ENCODE data around the gene LUC7L3. TPM values are rescaled to one million over a fixed set of nuclear protein-coding genes. Genes with fewer than 3 reads are reported as not detected.
A peak's percentile ranks its signal among the peaks of the same experiment; 100 is the strongest.

The LUC7L3 gene
- total RNA-seq, 2 experiments from 2014 or later = 116 to 126 TPM

DNA sequence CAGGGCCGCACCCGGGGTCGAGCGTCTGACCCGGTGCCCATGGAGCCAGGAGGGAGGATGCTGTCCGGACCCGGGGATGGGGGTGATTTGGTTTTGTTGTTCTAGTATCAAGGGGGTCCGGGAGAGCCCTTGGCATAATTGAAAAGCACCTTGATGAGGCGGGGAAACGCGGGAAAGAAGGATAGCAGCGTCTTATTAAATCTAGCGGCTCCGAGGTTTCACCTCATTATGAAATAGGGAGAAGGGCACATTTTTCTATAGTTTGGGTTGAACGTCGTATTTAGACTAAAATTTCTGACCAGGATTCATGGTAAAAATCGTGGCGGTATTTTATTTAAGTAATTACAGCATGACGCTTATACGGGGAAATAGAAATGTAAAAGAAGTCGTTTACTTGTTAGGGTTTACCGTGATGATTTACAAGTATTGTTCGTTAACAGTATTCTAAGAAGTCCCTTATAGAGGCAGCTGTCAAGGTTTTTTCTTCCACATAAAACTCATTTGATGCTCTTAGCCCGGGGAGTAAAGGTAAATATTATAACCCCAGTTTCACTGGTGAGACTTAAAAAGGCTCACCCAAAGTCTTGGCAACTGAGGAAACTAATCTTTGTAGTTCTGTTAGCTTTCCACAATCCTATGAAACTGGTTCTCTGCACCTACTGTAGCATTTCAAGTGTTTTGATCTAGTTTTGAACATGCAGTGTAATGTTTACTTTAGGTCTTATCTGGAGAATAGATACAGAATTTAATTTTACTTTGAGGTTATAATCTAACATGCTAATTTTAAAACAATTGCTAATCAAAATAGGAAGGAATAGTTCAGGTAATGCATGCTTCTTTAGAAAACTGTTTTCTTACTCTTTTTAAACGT, 756 bp downstream of the LUC7L3 start:
- Mint-ChIP-seq H3K4me1 (ENCODE audit: low read depth) (peaks cover 34% of the 10 kb centered on the region), H3K36me3 (ENCODE audit: low read depth) (peaks cover 31% of the 10 kb centered on the region), H3K27me3 (no peaks in the 10 kb centered on the region), H3K9me3 (no peaks in the 10 kb centered on the region), H3K4me3 (peak overlapping the region; percentile 95), H3K27ac (peak overlapping the region; percentile 86)
- Histone ChIP-seq H3K36me3 (ENCODE audit: insufficient read depth, low read length) (peaks cover 9% of the 10 kb centered on the region), H3K4me1 (ENCODE audit: insufficient read depth, low read length) (peaks cover 35% of the 10 kb centered on the region), H3K27me3 (ENCODE audit: control insufficient read depth in 1 of 2, insufficient read depth in 2 of 2, low read length in 2 of 2) (no peaks in the 10 kb centered on the region), H3K9me3 (ENCODE audit: control insufficient read depth in 1 of 2, insufficient read depth in 1 of 2, low read length in 2 of 2) (no peaks in the 10 kb centered on the region), H3K27ac (ENCODE audit: low read depth in 1 of 2, low read length in 2 of 2) (peak overlapping the region; percentile 89 to 97), H3K4me3 (ENCODE audit: low read length) (peak overlapping the region; percentile 79)
- ChIA-PET CTCF (interaction anchor here (1.2 kb wide), 1 partner anchor 323 kb away, joined by 3 read pairs; the partner anchor contains the start of gene LRRC59), POLR2A (interaction anchor here (0.8 to 4.4 kb wide), 13 partner anchors 7 to 433 kb away, joined by 3 to 82 read pairs (median 5); partner anchors contain the start of genes ANKRD40, CACNA1G, LRRC59 and NME1)
- intact Hi-C loops (cut with DNase I, micrococcal nuclease) = loop anchor here (1.0 to 5.0 kb wide), 3 partner anchors 12 to 432 kb away; partner anchors contain the start of genes ANKRD40 (in 1 of the 2) and NME1 (in 1 of the 2)
- DNase-seq (no peak), ATAC-seq (ENCODE audit: poor library complexity) (no peak)
- TF ChIP-seq, protein P1, sequence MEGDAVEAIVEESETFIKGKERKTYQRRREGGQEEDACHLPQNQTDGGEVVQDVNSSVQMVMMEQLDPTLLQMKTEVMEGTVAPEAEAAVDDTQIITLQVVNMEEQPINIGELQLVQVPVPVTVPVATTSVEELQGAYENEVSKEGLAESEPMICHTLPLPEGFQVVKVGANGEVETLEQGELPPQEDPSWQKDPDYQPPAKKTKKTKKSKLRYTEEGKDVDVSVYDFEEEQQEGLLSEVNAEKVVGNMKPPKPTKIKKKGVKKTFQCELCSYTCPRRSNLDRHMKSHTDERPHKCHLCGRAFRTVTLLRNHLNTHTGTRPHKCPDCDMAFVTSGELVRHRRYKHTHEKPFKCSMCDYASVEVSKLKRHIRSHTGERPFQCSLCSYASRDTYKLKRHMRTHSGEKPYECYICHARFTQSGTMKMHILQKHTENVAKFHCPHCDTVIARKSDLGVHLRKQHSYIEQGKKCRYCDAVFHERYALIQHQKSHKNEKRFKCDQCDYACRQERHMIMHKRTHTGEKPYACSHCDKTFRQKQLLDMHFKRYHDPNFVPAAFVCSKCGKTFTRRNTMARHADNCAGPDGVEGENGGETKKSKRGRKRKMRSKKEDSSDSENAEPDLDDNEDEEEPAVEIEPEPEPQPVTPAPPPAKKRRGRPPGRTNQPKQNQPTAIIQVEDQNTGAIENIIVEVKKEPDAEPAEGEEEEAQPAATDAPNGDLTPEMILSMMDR (IDR thresholded peaks at IDR 0.05) = no peak

DNA sequence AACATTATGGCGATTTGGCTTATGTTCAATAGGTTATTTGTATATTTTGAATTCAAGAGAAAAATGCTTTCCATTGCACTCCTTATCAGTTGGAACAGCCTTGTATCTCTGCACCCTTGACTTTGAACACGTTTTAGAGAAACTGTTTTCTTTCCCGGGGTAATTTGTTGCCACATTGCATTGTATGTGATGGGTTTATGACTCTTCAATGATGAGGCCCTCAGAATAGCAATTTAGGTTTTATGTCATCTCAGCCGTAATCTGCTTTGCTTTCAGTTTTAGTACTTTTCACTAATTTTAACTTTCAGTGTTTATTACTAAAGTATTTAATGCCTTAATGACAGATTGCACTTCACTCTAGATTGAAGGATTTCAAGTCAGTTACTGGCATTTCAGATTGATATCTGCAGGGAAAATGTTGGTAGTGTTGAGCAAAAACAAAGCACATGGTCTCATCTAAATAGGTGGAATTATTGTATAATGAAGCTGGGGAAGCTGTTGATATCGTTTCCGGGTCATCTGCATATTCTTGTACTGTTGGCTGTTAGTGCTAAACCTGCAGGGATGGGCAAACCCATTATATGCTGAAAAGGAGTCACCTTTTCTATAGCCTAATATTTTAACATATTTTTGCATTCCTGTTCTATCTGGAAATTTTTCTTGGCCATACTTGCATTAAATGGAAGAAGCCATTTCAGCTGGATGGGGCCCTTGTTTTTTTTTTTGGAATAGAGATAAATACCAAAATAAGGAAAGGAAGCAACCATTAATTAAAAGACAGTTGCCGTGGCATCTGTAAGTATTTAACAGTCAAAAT, 2.0 kb downstream of the LUC7L3 start:
- DNase-seq = peak in 3 of 14 experiments; percentile 55 to 61 (median 59)

More for the DNA sequence above, 2.0 kb downstream of the LUC7L3 start:
- Mint-ChIP-seq H3K4me1 (ENCODE audit: low read depth) (peaks cover 41% of the 10 kb centered on the region), H3K9me3 (no peaks in the 10 kb centered on the region), H3K36me3 (ENCODE audit: low read depth) (peaks cover 37% of the 10 kb centered on the region), H3K4me3 (peak overlapping the region; percentile 95), H3K27ac (peak overlapping the region; percentile 86), H3K27me3 (no peaks in the 10 kb centered on the region)
- ChIA-PET POLR2A (interaction anchor here (0.6 to 1.7 kb wide), 5 partner anchors 9 to 432 kb away, joined by 3 to 13 read pairs (median 4); partner anchors contain the start of gene ANKRD40), CTCF (interaction anchor here (0.6 to 1.1 kb wide), 3 partner anchors 14 to 289 kb away, joined by 3 to 4 read pairs (median 3); partner anchors contain the start of gene ANKRD40)
- H3K36me3 ChIP-seq (ENCODE audit: insufficient read depth, low read length) = peaks cover 11% of the 10 kb centered on the region
- H3K4me1 ChIP-seq (ENCODE audit: insufficient read depth, low read length) = peaks cover 43% of the 10 kb centered on the region
- peak; percentile 25 for ATAC-seq (ENCODE audit: poor library complexity)
- H3K27ac ChIP-seq (ENCODE audit: low read depth in 1 of 2, low read length in 2 of 2) = peak overlapping the region in 1 of 2 donors; percentile 15
- peak overlapping the region; percentile 79 for H3K4me3 ChIP-seq (ENCODE audit: low read length)
- intact Hi-C loops (cut with DNase I, micrococcal nuclease) = no loop called here
- no peaks in the 10 kb centered on the region for H3K27me3 ChIP-seq (ENCODE audit: control insufficient read depth in 1 of 2, insufficient read depth in 2 of 2, low read length in 2 of 2)
- TF ChIP-seq, protein P1 (IDR thresholded peaks at IDR 0.05) = no peak
- no peaks in the 10 kb centered on the region for H3K9me3 ChIP-seq (ENCODE audit: control insufficient read depth in 1 of 2, insufficient read depth in 1 of 2, low read length in 2 of 2)

Data from CD4-positive, alpha-beta T cell (primary cell).